Tibial nerve (tissue), 4 donors: ENCODE results near the gene CDC20. TPM values are rescaled to one million over a fixed set of nuclear protein-coding genes. Genes with fewer than 3 reads are reported as not detected.
A peak's percentile ranks its signal among the peaks of the same experiment; 100 is the strongest.

Experiments
- DNase-seq, 2 donors: peaks; one replicate each; pipeline ENCODE4 v3.0.0-alpha.2; 2019; ENCODE audit warnings: low spot score in 2 of 2
- H3K27ac ChIP-seq, 4 donors: fragments of 200-600 bp; sonication (generic) in 3 of 4; one replicate each; pipeline ENCODE4 v1.5.1; 2017 to 2019; ENCODE audit warnings: mild to moderate bottlenecking in 1 of 4
- H3K27me3 ChIP-seq, 2 donors: fragments of 200-600 bp; sonication (generic) in 1 of 2; one replicate each; pipeline versions ENCODE4 v1.5.1 to v1.6.0; 2017 to 2019
- H3K36me3 ChIP-seq, 3 donors: fragments of 200-600 bp; sonication (generic); one replicate each; pipeline ENCODE4 v1.5.1; 2018 to 2019
- H3K4me1 ChIP-seq, 4 donors: fragments of 200-600 bp; sonication (generic) in 3 of 4; one replicate each; pipeline ENCODE4 v1.5.1; 2017 to 2019
- H3K4me3 ChIP-seq, 4 donors: fragments of 200-600 bp; sonication (generic) in 3 of 4; one replicate each; pipeline ENCODE4 v1.5.1; 2017 to 2019; ENCODE audit warnings: mild to moderate bottlenecking in 1 of 4, moderate library complexity in 1 of 4
- H3K9me3 ChIP-seq, 4 donors: fragments of 200-600 bp; sonication (generic) in 3 of 4; one replicate each; pipeline ENCODE4 v1.5.1; 2017 to 2019
- CTCF ChIP-seq, 5 experiments: fragments of 200-600 bp in 3 of 5; fragments of 450-650 bp in 2 of 5; sonication (generic) in 3 of 5; IDR thresholded peaks; one replicate each; pipeline ENCODE4 v1.5.1; 2016 to 2019; ENCODE audit warnings: antibody characterized with exemption in 5 of 5, mild to moderate bottlenecking in 3 of 5, moderate library complexity in 2 of 5
- EP300 ChIP-seq, 2 donors: sonication (generic); formaldehyde crosslinking; IDR thresholded peaks; one replicate each; pipeline ENCODE4 v1.6.1; 2017; ENCODE audit warnings: antibody characterized with exemption in 2 of 2, mild to moderate bottlenecking in 1 of 2
- POLR2A ChIP-seq, 2 donors: fragments of 450-650 bp; IDR thresholded peaks; one replicate each; pipeline ENCODE4 v1.6.1; 2017; ENCODE audit warnings: antibody characterized with exemption in 2 of 2, mild to moderate bottlenecking in 2 of 2, moderate library complexity in 2 of 2
- WGBS, 2 donors: methylation state at CpG; one replicate each; pipeline ENCODE4 v1.1.5; 2018; 5-methylcytosine and 5-hydroxymethylcytosine counted together
- total RNA-seq, 4 donors: library from RNA; depleted of rRNA; stranded (reverse); fragments of >200 nt; gene quantifications; one replicate each; pipeline ENCODE4 v1.1.0, GENCODE V29; 2016

CDC20 gene
- total RNA-seq, 4 donors from 2014 or later = 0.42 to 3.5 (median 1.5) TPM

- peaks cover 0 to 24% (median 6%) of the 10 kb centered on the region in 4 donors for H3K4me1 ChIP-seq
- H3K4me3 ChIP-seq = no peak overlapping the region
- peak overlapping the region; percentile 8 to 85 (median 56) for H3K27ac ChIP-seq
- TF ChIP-seq EP300 (IDR thresholded peaks at IDR 0.05) (peak in 1 of 2 donors; percentile 50), POLR2A (IDR thresholded peaks at IDR 0.05) (no peak), CTCF (IDR thresholded peaks at IDR 0.05) (no peak)
- WGBS, 2 donors = 33 to 36% methylated on average over 6 of the region's 6 CpGs
- H3K9me3 ChIP-seq = no peaks in the 10 kb centered on the region
- H3K27me3 ChIP-seq = no peaks in the 10 kb centered on the region
- peaks cover 0 to 48% (median 34%) of the 10 kb centered on the region in 3 donors for H3K36me3 ChIP-seq
- no peak for DNase-seq
Observed at GRCh38 chr1:43382027-43382779, 23.4 kb downstream of the CDC20 start.

DNA sequence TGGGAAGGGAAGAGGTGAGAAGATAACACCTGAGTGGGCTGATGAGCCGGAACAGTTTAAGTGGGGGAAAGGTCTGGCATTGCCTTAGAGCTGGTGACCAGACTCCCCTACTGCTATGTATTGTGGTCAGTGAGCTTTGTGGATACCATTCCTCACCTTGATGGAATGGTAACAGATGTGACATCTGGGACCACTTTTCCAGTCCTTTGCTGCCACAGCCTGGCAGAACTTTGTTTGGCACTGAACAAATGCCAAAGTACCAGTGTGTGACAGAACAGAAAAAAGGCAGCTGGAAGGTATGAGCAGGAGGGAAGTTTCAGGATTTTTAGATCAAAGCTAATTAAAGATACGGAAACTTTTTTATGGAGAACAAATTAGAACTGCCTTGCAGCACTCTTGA lies 24.7 kb downstream of the CDC20 start:
- WGBS, 2 donors = 82 to 83% methylated on average over 2 of the region's 2 CpGs
- Histone ChIP-seq H3K9me3 (no peaks in the 10 kb centered on the region), H3K36me3 (peaks cover 0 to 52% (median 34%) of the 10 kb centered on the region in 3 donors), H3K4me3 (no peak overlapping the region), H3K27me3 (no peaks in the 10 kb centered on the region), H3K27ac (peak overlapping the region in 3 of 4 donors; percentile 49 to 85 (median 82)), H3K4me1 (peaks cover 0 to 36% (median 17%) of the 10 kb centered on the region in 4 donors)
- TF ChIP-seq CTCF (IDR thresholded peaks at IDR 0.05) = peak in 2 of 5 experiments; percentile 4 to 32
- no peak for TF ChIP-seq EP300 (IDR thresholded peaks at IDR 0.05)
- no peak for TF ChIP-seq POLR2A (IDR thresholded peaks at IDR 0.05)
- DNase-seq = no peak

- TF ChIP-seq CTCF (IDR thresholded peaks at IDR 0.05) = no peak
- TF ChIP-seq EP300 (IDR thresholded peaks at IDR 0.05) = no peak
- no peak for TF ChIP-seq POLR2A (IDR thresholded peaks at IDR 0.05)
- peaks cover 0 to 52% (median 34%) of the 10 kb centered on the region in 3 donors for H3K36me3 ChIP-seq
- no peak overlapping the region for H3K4me3 ChIP-seq
- 90 to 92% methylated on average over 6 of the region's 6 CpGs for WGBS, 2 donors
- DNase-seq = no peak
- no peaks in the 10 kb centered on the region for H3K9me3 ChIP-seq
- H3K27ac ChIP-seq = no peak overlapping the region
- no peaks in the 10 kb centered on the region for H3K27me3 ChIP-seq
- peaks cover 0 to 49% (median 31%) of the 10 kb centered on the region in 4 donors for H3K4me1 ChIP-seq
Observed at GRCh38 chr1:43386676-43387075, 27.9 kb downstream of the CDC20 start.

DNA sequence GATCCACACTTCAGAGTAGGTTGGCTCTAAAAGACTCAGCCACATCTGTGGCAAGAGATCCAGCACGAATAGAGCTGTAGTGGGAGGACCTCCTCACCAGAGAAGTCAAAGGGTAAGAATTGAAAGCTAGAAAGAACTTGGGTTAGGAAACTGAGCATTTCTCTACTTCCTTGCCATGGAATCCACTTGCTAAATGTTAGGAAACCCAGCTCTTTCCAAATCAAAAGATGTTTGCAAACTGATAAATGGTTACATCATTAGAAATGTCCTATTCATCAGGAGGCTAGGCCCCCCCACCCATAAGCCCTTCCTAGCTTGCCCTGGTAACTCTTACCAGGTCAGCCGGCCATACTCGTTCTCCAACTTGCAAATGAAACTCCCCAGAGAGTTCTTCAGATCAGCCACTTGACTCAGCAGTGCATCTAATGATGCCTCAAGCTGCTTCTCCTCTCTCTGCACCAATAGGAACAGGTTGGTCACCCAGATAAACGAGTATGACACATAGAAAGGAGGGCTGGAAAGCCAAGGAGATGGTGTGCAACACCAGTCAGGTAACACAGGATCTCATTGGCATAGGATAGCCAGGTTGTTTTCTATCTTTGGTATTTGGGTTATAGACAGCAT lies 29.3 kb downstream of the CDC20 start:
- no peak for TF ChIP-seq EP300 (IDR thresholded peaks at IDR 0.05)
- TF ChIP-seq CTCF (IDR thresholded peaks at IDR 0.05) = no peak
- no peak for TF ChIP-seq POLR2A (IDR thresholded peaks at IDR 0.05)
- WGBS, 2 donors = 33 to 37% methylated on average over 4 of the region's 4 CpGs
- H3K27ac ChIP-seq = peak overlapping the region in 2 of 4 donors; percentile 23 to 90
- H3K36me3 ChIP-seq = peaks cover 0 to 45% (median 30%) of the 10 kb centered on the region in 3 donors
- no peaks in the 10 kb centered on the region for H3K9me3 ChIP-seq
- H3K27me3 ChIP-seq = no peaks in the 10 kb centered on the region
- H3K4me3 ChIP-seq = peak overlapping the region in 2 of 4 donors; percentile 68 to 75
- DNase-seq = no peak
- peaks cover 0 to 36% (median 26%) of the 10 kb centered on the region in 4 donors for H3K4me1 ChIP-seq

DNA sequence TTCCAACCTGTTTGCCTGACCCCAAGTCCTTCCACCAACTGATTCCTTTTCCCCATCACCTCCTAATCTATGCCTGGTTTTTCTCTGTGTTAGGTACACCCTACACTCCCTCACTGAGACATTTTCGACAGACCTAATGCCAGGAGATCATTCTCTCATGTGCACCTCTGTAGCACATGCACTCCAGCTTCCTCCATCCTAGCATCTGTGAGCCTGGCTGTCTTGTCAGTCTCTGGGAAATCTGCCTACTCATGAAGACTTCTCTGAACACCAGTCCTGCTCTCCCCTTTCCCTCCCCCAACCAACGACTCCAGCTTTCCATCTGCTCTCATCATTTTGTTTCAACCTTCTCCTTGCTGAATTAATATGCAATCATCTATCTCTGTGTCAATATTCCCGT lies 29.8 kb downstream of the CDC20 start:
- Histone ChIP-seq H3K4me1 (peaks cover 0 to 32% (median 26%) of the 10 kb centered on the region in 4 donors), H3K27ac (peak overlapping the region in 1 of 4 donors; percentile 90), H3K4me3 (peak overlapping the region; percentile 50 to 94 (median 72)), H3K27me3 (no peaks in the 10 kb centered on the region), H3K36me3 (peaks cover 0 to 40% (median 27%) of the 10 kb centered on the region in 3 donors), H3K9me3 (no peaks in the 10 kb centered on the region)
- no peak for DNase-seq
- WGBS, 2 donors = 37% methylated on average over 3 of the region's 3 CpGs
- no peak for TF ChIP-seq POLR2A (IDR thresholded peaks at IDR 0.05)
- no peak for TF ChIP-seq EP300 (IDR thresholded peaks at IDR 0.05)
- no peak for TF ChIP-seq CTCF (IDR thresholded peaks at IDR 0.05)
